HEK293 (cell line): ENCODE results near the gene UBR7.
A peak's percentile ranks its signal among the peaks of the same experiment; 100 is the strongest.

ENCODE experiments used
- BCL11B ChIP-seq: fragments of 450-650 bp; formaldehyde crosslinking; IDR thresholded peaks from 2 replicates; pipeline ENCODE4 v1.5.1; 2016; ENCODE audit warnings: low read depth, missing biosample characterization, missing genetic modification characterization
- GFI1B ChIP-seq: fragments of 450-650 bp; formaldehyde crosslinking; IDR thresholded peaks from 2 replicates; pipeline ENCODE4 v1.5.1; 2016; ENCODE audit warnings: missing biosample characterization, missing genetic modification characterization
- GLI4 ChIP-seq: fragments of 450-650 bp; formaldehyde crosslinking; IDR thresholded peaks from 2 replicates; pipeline ENCODE4 v1.5.1; 2016; ENCODE audit warnings: missing biosample characterization, missing genetic modification characterization
- KLF8 ChIP-seq: fragments of 450-650 bp; formaldehyde crosslinking; IDR thresholded peaks from 2 replicates; pipeline ENCODE4 v1.5.1; 2016; ENCODE audit warnings: missing biosample characterization, missing genetic modification characterization
- MYNN ChIP-seq: fragments of 450-650 bp; formaldehyde crosslinking; IDR thresholded peaks from 2 replicates; pipeline ENCODE4 v1.5.1; 2016; ENCODE audit warnings: missing biosample characterization, missing genetic modification characterization, borderline replicate concordance
- SETDB1 ChIP-seq: IDR thresholded peaks from one replicate; pipeline ENCODE4 v1.6.1; 2017; ENCODE audit warnings: mild to moderate bottlenecking, low read length, moderate library complexity, mixed read lengths; ENCODE audit not compliant: insufficient read length
- YY1 ChIP-seq: fragments of 450-650 bp; formaldehyde crosslinking; IDR thresholded peaks from 2 replicates; pipeline ENCODE4 v1.5.1; 2018; ENCODE audit warnings: missing biosample characterization, missing genetic modification characterization
- ZBTB1 ChIP-seq: fragments of 450-650 bp; formaldehyde crosslinking; IDR thresholded peaks from 2 replicates; pipeline ENCODE4 v1.5.1; 2016; ENCODE audit warnings: missing biosample characterization, missing genetic modification characterization
- ZFP3 ChIP-seq: fragments of 450-650 bp; formaldehyde crosslinking; IDR thresholded peaks from 2 replicates; pipeline ENCODE4 v1.5.1; 2016; ENCODE audit warnings: low read depth, missing biosample characterization, missing genetic modification characterization
- ZNF169 ChIP-seq: fragments of 450-650 bp; formaldehyde crosslinking; IDR thresholded peaks from 2 replicates; pipeline ENCODE4 v1.5.1; 2016; ENCODE audit warnings: missing biosample characterization, missing genetic modification characterization
- ZNF174 ChIP-seq: fragments of 450-650 bp; formaldehyde crosslinking; IDR thresholded peaks from 2 replicates; pipeline ENCODE4 v1.5.0; 2017; ENCODE audit warnings: missing biosample characterization, mild to moderate bottlenecking, missing genetic modification characterization
- ZNF175 ChIP-seq: fragments of 450-650 bp; formaldehyde crosslinking; IDR thresholded peaks from 2 replicates; pipeline ENCODE4 v1.5.1; 2016; ENCODE audit warnings: missing biosample characterization, missing genetic modification characterization
- ZNF202 ChIP-seq: fragments of 450-650 bp; formaldehyde crosslinking; IDR thresholded peaks from 2 replicates; pipeline ENCODE4 v1.5.1; 2016; ENCODE audit warnings: missing biosample characterization, missing genetic modification characterization, borderline replicate concordance
- ZNF248 ChIP-seq: fragments of 450-650 bp; formaldehyde crosslinking; IDR thresholded peaks from 2 replicates; pipeline ENCODE4 v1.5.1; 2017; ENCODE audit warnings: missing biosample characterization, missing genetic modification characterization
- ZNF335 ChIP-seq: fragments of 450-650 bp; formaldehyde crosslinking; conservative IDR thresholded peaks from 2 replicates; pipeline ENCODE4 v1.5.1; 2016; ENCODE audit warnings: missing biosample characterization, missing genetic modification characterization
- ZNF341 ChIP-seq: fragments of 450-650 bp; formaldehyde crosslinking; IDR thresholded peaks from 2 replicates; pipeline ENCODE4; 2016; ENCODE audit warnings: low read depth, missing biosample characterization, missing genetic modification characterization
- ZNF366 ChIP-seq: fragments of 450-650 bp; formaldehyde crosslinking; conservative IDR thresholded peaks from 2 replicates; pipeline ENCODE4 v1.5.1; 2016; ENCODE audit warnings: missing biosample characterization, missing genetic modification characterization
- ZNF394 ChIP-seq: fragments of 450-650 bp; formaldehyde crosslinking; IDR thresholded peaks from 2 replicates; pipeline ENCODE4 v1.5.1; 2016; ENCODE audit warnings: missing biosample characterization, missing genetic modification characterization, mild to moderate bottlenecking, moderate library complexity, borderline replicate concordance
- ZNF48 ChIP-seq: fragments of 450-650 bp; formaldehyde crosslinking; IDR thresholded peaks from 2 replicates; pipeline ENCODE4 v1.5.1; 2016; ENCODE audit warnings: missing biosample characterization, missing genetic modification characterization
- ZNF521 ChIP-seq: fragments of 450-650 bp; formaldehyde crosslinking; IDR thresholded peaks from 2 replicates; pipeline ENCODE4 v1.5.1; 2017; ENCODE audit warnings: missing biosample characterization, mild to moderate bottlenecking, missing genetic modification characterization
- ZNF530 ChIP-seq: fragments of 450-650 bp; formaldehyde crosslinking; IDR thresholded peaks from 2 replicates; pipeline ENCODE4 v1.5.1; 2016; ENCODE audit warnings: low read depth, missing biosample characterization, missing genetic modification characterization
- ZNF549 ChIP-seq: fragments of 450-650 bp; IDR thresholded peaks from 2 replicates; pipeline ENCODE4 v1.5.1; 2018; ENCODE audit warnings: missing biosample characterization, missing genetic modification characterization, mild to moderate bottlenecking, inconsistent platforms, moderate library complexity
- ZNF558 ChIP-seq: fragments of 450-650 bp; formaldehyde crosslinking; IDR thresholded peaks from 2 replicates; pipeline ENCODE4 v1.5.1; 2016; ENCODE audit warnings: missing biosample characterization, missing genetic modification characterization
- ZNF623 ChIP-seq: fragments of 450-650 bp; formaldehyde crosslinking; IDR thresholded peaks from 2 replicates; pipeline ENCODE4 v1.5.1; 2016; ENCODE audit warnings: missing biosample characterization, missing genetic modification characterization
- ZNF626 ChIP-seq: fragments of 450-650 bp; sonication (Bioruptor Pico); formaldehyde crosslinking; IDR thresholded peaks from 2 replicates; pipeline ENCODE4 v1.5.1; 2018; ENCODE audit warnings: missing biosample characterization, missing genetic modification characterization, inconsistent platforms
- ZNF654 ChIP-seq: fragments of 450-650 bp; formaldehyde crosslinking; IDR thresholded peaks from 2 replicates; pipeline ENCODE4 v1.5.1; 2016; ENCODE audit warnings: low read depth, missing biosample characterization, missing genetic modification characterization
- ZNF677 ChIP-seq: fragments of 450-650 bp; IDR thresholded peaks from 2 replicates; pipeline ENCODE4 v1.5.0; 2018; ENCODE audit warnings: missing biosample characterization, mild to moderate bottlenecking, missing genetic modification characterization, moderate library complexity
- ZNF707 ChIP-seq: fragments of 450-650 bp; formaldehyde crosslinking; IDR thresholded peaks from 2 replicates; pipeline ENCODE4 v1.5.1; 2016; ENCODE audit warnings: missing biosample characterization, missing genetic modification characterization
- ZNF76 ChIP-seq: fragments of 450-650 bp; formaldehyde crosslinking; IDR thresholded peaks from 2 replicates; pipeline ENCODE4; 2016; ENCODE audit warnings: low read depth, missing biosample characterization, missing genetic modification characterization, borderline replicate concordance
- ZNF768 ChIP-seq: fragments of 450-650 bp; formaldehyde crosslinking; IDR thresholded peaks from 2 replicates; pipeline ENCODE4 v1.5.1; 2018; ENCODE audit warnings: missing biosample characterization, mild to moderate bottlenecking, missing genetic modification characterization
- ZNF837 ChIP-seq: fragments of 450-650 bp; formaldehyde crosslinking; IDR thresholded peaks from 2 replicates; pipeline ENCODE4 v1.5.1; 2016; ENCODE audit warnings: missing biosample characterization, missing genetic modification characterization
- ZSCAN30 ChIP-seq: fragments of 450-650 bp; IDR thresholded peaks from 2 replicates; pipeline ENCODE4 v1.5.1; 2018; ENCODE audit warnings: missing biosample characterization, mild to moderate bottlenecking, missing genetic modification characterization, moderate library complexity
- TF ChIP-seq, protein P1 (sequence below): fragments of 450-650 bp; formaldehyde crosslinking; IDR thresholded peaks from 2 replicates; pipeline ENCODE4 v1.5.1; 2016; ENCODE audit warnings: missing biosample characterization, missing genetic modification characterization
- TF ChIP-seq, protein P2 (sequence below): fragments of 450-650 bp; formaldehyde crosslinking; IDR thresholded peaks from 2 replicates; pipeline ENCODE4 v1.5.1; 2016; ENCODE audit warnings: missing biosample characterization, missing genetic modification characterization, borderline replicate concordance
- TF ChIP-seq, protein P3 (sequence below): fragments of 450-650 bp; formaldehyde crosslinking; IDR thresholded peaks from 2 replicates; pipeline ENCODE4 v1.5.1; 2016; ENCODE audit warnings: missing biosample characterization, missing genetic modification characterization
- TF ChIP-seq, protein P4 (sequence below): fragments of 450-650 bp; formaldehyde crosslinking; IDR thresholded peaks from 2 replicates; pipeline ENCODE4 v1.5.1; 2016; ENCODE audit warnings: missing biosample characterization, missing genetic modification characterization

Gene UBR7

DNA sequence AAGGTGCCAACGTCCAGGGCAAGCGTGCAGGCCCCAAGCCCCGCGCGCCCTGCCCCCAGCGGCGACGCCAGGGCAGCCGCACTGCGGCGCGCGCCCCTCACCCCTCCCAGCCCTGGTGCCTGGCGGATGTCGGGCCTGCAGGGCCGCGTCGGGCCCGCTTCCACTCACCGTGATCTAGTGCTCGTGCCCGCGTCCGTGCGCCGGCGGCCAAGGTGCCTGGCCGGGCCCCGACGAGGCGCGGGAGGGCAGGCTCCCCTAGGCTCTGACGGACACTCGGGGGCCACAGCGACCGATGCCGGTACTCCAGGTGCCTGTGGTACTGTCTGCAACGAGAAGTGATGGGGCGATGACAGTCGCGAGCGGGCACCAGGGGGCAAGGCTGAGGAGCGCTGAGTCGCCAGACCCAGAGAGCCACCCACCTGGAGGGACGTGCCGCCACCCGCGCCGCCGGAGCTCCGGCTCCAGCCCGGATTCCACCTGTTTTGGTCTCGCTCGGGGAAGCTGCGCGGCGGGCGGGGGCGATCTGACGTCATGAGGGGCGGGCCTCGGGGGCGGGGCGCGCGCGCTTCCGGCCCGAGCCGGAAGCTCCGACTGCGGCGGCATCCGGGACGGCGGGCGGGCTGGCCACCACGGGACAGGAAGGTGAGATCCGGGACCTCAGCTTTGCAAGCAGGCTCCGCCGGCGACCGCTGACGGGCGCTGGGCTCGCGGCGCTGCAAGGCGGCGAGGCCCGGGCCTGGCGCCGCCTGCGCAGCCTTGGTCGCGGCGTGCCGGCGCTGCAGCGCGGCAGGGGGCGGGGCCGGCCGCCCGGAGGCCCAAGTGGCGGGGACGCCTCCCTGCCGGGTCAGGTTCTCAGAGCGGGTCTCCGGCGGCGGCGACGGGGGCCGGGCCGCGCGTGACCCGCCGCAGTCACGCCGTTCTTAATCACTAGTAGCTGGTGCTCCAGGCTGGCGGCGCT, 22.4 kb upstream of the UBR7 start, which contains the start of the genes LYSET and MOAP1 (continued):
- no peak for TF ChIP-seq ZNF626 (tag by site-specific recombination)
- TF ChIP-seq, protein P1, sequence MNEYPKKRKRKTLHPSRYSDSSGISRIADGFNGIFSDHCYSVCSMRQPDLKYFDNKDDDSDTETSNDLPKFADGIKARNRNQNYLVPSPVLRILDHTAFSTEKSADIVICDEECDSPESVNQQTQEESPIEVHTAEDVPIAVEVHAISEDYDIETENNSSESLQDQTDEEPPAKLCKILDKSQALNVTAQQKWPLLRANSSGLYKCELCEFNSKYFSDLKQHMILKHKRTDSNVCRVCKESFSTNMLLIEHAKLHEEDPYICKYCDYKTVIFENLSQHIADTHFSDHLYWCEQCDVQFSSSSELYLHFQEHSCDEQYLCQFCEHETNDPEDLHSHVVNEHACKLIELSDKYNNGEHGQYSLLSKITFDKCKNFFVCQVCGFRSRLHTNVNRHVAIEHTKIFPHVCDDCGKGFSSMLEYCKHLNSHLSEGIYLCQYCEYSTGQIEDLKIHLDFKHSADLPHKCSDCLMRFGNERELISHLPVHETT (tag by site-specific recombination), result no peak
- no peak for TF ChIP-seq ZNF530 (tag by site-specific recombination)
- TF ChIP-seq ZNF623 (tag by site-specific recombination), result no peak
- TF ChIP-seq ZNF394 (tag by site-specific recombination), result peak; percentile 50; the same call in 1 of the 2 replicates
- TF ChIP-seq ZNF366 (tag by site-specific recombination), result no peak
- peak; percentile 59; the same call in 1 of the 2 replicates for TF ChIP-seq ZNF76 (tag by site-specific recombination)
- TF ChIP-seq YY1 (tag by site-specific recombination), result peak; percentile 59; the same call in 1 of the 2 replicates
- TF ChIP-seq, protein P2, sequence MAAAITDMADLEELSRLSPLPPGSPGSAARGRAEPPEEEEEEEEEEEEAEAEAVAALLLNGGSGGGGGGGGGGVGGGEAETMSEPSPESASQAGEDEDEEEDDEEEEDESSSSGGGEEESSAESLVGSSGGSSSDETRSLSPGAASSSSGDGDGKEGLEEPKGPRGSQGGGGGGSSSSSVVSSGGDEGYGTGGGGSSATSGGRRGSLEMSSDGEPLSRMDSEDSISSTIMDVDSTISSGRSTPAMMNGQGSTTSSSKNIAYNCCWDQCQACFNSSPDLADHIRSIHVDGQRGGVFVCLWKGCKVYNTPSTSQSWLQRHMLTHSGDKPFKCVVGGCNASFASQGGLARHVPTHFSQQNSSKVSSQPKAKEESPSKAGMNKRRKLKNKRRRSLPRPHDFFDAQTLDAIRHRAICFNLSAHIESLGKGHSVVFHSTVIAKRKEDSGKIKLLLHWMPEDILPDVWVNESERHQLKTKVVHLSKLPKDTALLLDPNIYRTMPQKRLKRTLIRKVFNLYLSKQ (tag by site-specific recombination), result peak; percentile 26; the same call in 1 of the 2 replicates
- no peak for TF ChIP-seq ZNF174 (tag by site-specific recombination)
- TF ChIP-seq ZBTB1 (tag by site-specific recombination), result no peak
- TF ChIP-seq KLF8, result peak; percentile 75; the same call in 1 of the 2 replicates
- no peak for TF ChIP-seq ZNF202
- TF ChIP-seq ZNF677, result no peak
- 0 out of 2 replicates have a peak, but pooled peaks have one; percentile 19 for TF ChIP-seq GLI4
- no peak for TF ChIP-seq ZNF521 (tag by site-specific recombination)
- TF ChIP-seq ZNF558, result no peak
- TF ChIP-seq ZNF768, result no peak
- no peak for TF ChIP-seq GFI1B
- no peak for TF ChIP-seq ZNF169 (tag by site-specific recombination)
- no peak for TF ChIP-seq ZNF48 (tag by site-specific recombination)
- TF ChIP-seq ZSCAN30, result peak; percentile 59
- TF ChIP-seq, protein P3, sequence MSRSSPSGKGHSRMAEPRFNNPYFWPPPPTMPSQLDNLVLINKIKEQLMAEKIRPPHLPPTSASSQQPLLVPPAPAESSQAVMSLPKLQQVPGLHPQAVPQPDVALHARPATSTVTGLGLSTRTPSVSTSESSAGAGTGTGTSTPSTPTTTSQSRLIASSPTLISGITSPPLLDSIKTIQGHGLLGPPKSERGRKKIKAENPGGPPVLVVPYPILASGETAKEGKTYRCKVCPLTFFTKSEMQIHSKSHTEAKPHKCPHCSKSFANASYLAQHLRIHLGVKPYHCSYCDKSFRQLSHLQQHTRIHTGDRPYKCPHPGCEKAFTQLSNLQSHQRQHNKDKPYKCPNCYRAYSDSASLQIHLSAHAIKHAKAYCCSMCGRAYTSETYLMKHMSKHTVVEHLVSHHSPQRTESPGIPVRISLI (tag by site-specific recombination), result no peak
- TF ChIP-seq ZNF549, result no peak
- no peak for TF ChIP-seq ZNF654 (tag by site-specific recombination)
- no peak for TF ChIP-seq ZFP3 (tag by site-specific recombination)
- no peak for TF ChIP-seq ZNF175 (tag by site-specific recombination)
- no peak; the same call in 1 of the 2 replicates for TF ChIP-seq MYNN (tag by site-specific recombination)
- TF ChIP-seq SETDB1, result no peak
- TF ChIP-seq ZNF335 (tag by site-specific recombination), result peak; percentile 88
- TF ChIP-seq ZNF707, result no peak; the same call in 1 of the 2 replicates
- no peak for TF ChIP-seq ZNF341 (tag by site-specific recombination)
- TF ChIP-seq ZNF837 (tag by site-specific recombination), result no peak
- TF ChIP-seq, protein P4, sequence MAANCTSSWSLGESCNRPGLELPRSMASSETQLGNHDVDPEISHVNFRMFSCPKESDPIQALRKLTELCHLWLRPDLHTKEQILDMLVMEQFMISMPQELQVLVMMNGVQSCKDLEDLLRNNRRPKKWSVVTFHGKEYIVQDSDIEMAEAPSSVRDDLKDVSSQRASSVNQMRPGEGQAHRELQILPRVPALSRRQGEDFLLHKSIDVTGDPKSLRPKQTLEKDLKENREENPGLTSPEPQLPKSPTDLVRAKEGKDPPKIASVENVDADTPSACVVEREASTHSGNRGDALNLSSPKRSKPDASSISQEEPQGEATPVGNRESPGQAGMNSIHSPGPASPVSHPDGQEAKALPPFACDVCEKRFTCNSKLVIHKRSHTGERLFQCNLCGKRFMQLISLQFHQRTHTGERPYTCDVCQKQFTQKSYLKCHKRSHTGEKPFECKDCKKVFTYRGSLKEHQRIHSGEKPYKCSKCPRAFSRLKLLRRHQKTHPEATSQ, result peak; percentile 92
- no peak for TF ChIP-seq ZNF248 (tag by site-specific recombination)
- TF ChIP-seq BCL11B (tag by site-specific recombination), result no peak
